ENCODE measurements around the gene C6orf89.

Gene C6orf89

GRCh38 chr6:36837686-36838085 is 48.1 kb upstream of the C6orf89 start:
- no peaks in the 10 kb centered on the region for H3K79me2 ChIP-seq (ENCODE audit: low read length)
- H3K27me3 ChIP-seq (ENCODE audit: low read depth, low read length), result peaks cover 7% of the 10 kb centered on the region; the same call in 1 of the 2 replicates
- H3K4me3 ChIP-seq (ENCODE audit: low read length), result no peak overlapping the region
- H3K9me3 ChIP-seq (ENCODE audit: insufficient read depth, low read length), result no peaks in the 10 kb centered on the region
- no peaks in the 10 kb centered on the region for H3K36me3 ChIP-seq (replicated peaks; ENCODE audit: low read depth, low read length)
- 0 out of 2 replicates have a peak, but pooled peaks cover 3% of the 10 kb centered on the region for H3K4me1 ChIP-seq (ENCODE audit: low read length)
- no peak overlapping the region for H2AFZ ChIP-seq (ENCODE audit: low read depth, low read length)
- H4K20me1 ChIP-seq (ENCODE audit: insufficient read depth, low read length), result no peaks in the 10 kb centered on the region
- no peak overlapping the region for H3K9ac ChIP-seq (ENCODE audit: low read length)
- no peak overlapping the region for H3K27ac ChIP-seq (ENCODE audit: low read length)
- TF ChIP-seq EZH2phosphoT487 (IDR thresholded peaks at IDR 0.05; ENCODE audit: low read depth) (no peak), CTCF (IDR thresholded peaks at IDR 0.05; ENCODE audit: low read depth, low read length) (no peak)
- no peak overlapping the region for H3K4me2 ChIP-seq (ENCODE audit: low read length)

- H3K27me3 ChIP-seq (ENCODE audit: low read depth, low read length), result peaks cover 7% of the 10 kb centered on the region; the same call in 1 of the 2 replicates
- H3K27ac ChIP-seq (ENCODE audit: low read length), result no peak within 1 kb of the TSS
- H3K4me1 ChIP-seq (ENCODE audit: low read length), result 0 out of 2 replicates have a peak, but pooled peaks cover 3% of the 10 kb centered on the region
- H3K9ac ChIP-seq (ENCODE audit: low read length), result peak within 1 kb of the TSS; percentile 30; the same call in 1 of the 2 replicates
- no peaks in the 10 kb centered on the region for H3K9me3 ChIP-seq (ENCODE audit: insufficient read depth, low read length)
- H4K20me1 ChIP-seq (ENCODE audit: insufficient read depth, low read length), result no peaks in the 10 kb centered on the region
- peak within 1 kb of the TSS; percentile 81 for H3K4me2 ChIP-seq (ENCODE audit: low read length)
- 0 out of 2 replicates have a peak within 1 kb of the TSS, but pooled peaks have one; percentile 13 for H2AFZ ChIP-seq (ENCODE audit: low read depth, low read length)
- TF ChIP-seq EZH2phosphoT487 (IDR thresholded peaks at IDR 0.05; ENCODE audit: low read depth) (no peak), CTCF (IDR thresholded peaks at IDR 0.05; ENCODE audit: low read depth, low read length) (no peak)
- H3K79me2 ChIP-seq (ENCODE audit: low read length), result no peaks in the 10 kb centered on the region
- peak within 1 kb of the TSS; percentile 75 for H3K4me3 ChIP-seq (ENCODE audit: low read length)
- H3K36me3 ChIP-seq (replicated peaks; ENCODE audit: low read depth, low read length), result no peaks in the 10 kb centered on the region
Measured at GRCh38 chr6:36838896-36839748, 46.6 kb upstream of the C6orf89 start, which contains the start of gene CPNE5. CPNE5 (minus strand) TSS chr6:36839444; CDS start chr6:36839377, 67 bp downstream.

- peak overlapping the region; percentile 81 for H3K4me2 ChIP-seq (ENCODE audit: low read length)
- no peaks in the 10 kb centered on the region for H4K20me1 ChIP-seq (ENCODE audit: insufficient read depth, low read length)
- H3K4me3 ChIP-seq (ENCODE audit: low read length), result peak overlapping the region; percentile 75
- H3K27me3 ChIP-seq (ENCODE audit: low read depth, low read length), result peaks cover 7% of the 10 kb centered on the region; the same call in 1 of the 2 replicates
- 0 out of 2 replicates have a peak, but pooled peaks cover 3% of the 10 kb centered on the region for H3K4me1 ChIP-seq (ENCODE audit: low read length)
- 0 out of 2 replicates have a peak overlapping the region, but pooled peaks have one; percentile 13 for H2AFZ ChIP-seq (ENCODE audit: low read depth, low read length)
- peak overlapping the region; percentile 30; the same call in 1 of the 2 replicates for H3K9ac ChIP-seq (ENCODE audit: low read length)
- H3K27ac ChIP-seq (ENCODE audit: low read length), result no peak overlapping the region
- no peaks in the 10 kb centered on the region for H3K79me2 ChIP-seq (ENCODE audit: low read length)
- H3K9me3 ChIP-seq (ENCODE audit: insufficient read depth, low read length), result no peaks in the 10 kb centered on the region
- TF ChIP-seq CTCF (IDR thresholded peaks at IDR 0.05; ENCODE audit: low read depth, low read length) (0 out of 2 replicates have a peak, but pooled peaks have one; percentile 16), EZH2phosphoT487 (IDR thresholded peaks at IDR 0.05; ENCODE audit: low read depth) (no peak)
- H3K36me3 ChIP-seq (replicated peaks; ENCODE audit: low read depth, low read length), result no peaks in the 10 kb centered on the region
Measured at GRCh38 chr6:36839749-36840431, 45.9 kb upstream of the C6orf89 start.

All from OCI-LY3 (cell line).